HL-60/S4 (cell line): Measurements from ENCODE around the gene OSBPL3.
"Not testable (repeated sequence)": the region's sequence is repeated elsewhere in the genome, so short reads cannot be mapped to it uniquely, and the experiment has no call there.

Source experiments
- in situ Hi-C: fragments of 300-500 bp; cut with MboI; formaldehyde crosslinking; loops from 2 replicates; pipeline ENCODE4 v1.14.3; 2022; ENCODE audit warnings: low sequenced_read_pairs

The OSBPL3 gene

GRCh38 chr7:24802300-24802699 is 177.7 kb downstream of the OSBPL3 start:
- in situ Hi-C loops, result loop anchor here (10.0 kb wide), 1 partner anchor 293 kb away; no protein-coding TSS in a partner anchor

- in situ Hi-C loops, result loop anchor here (10.0 kb wide), 1 partner anchor 293 kb away; no protein-coding TSS in a partner anchor
Measured at GRCh38 chr7:24801883-24802282, 178.1 kb downstream of the OSBPL3 start.

- in situ Hi-C loops, result loop anchor here (10.0 kb wide), 1 partner anchor 294 kb away; no protein-coding TSS in a partner anchor
Measured at GRCh38 chr7:24800667-24801066, 179.3 kb downstream of the OSBPL3 start.

- in situ Hi-C loops, result loop anchor here (10.0 kb wide), 1 partner anchor 295 kb away; no protein-coding TSS in a partner anchor
Measured at GRCh38 chr7:24800073-24800472, 179.9 kb downstream of the OSBPL3 start.

- in situ Hi-C loops, result no loop called here
Measured at GRCh38 chr7:24799506-24799905, 180.5 kb downstream of the OSBPL3 start.

GRCh38 chr7:24798261-24798660 is 181.7 kb downstream of the OSBPL3 start:
- in situ Hi-C loops, result no loop called here

- in situ Hi-C loops, result no loop called here
Measured at GRCh38 chr7:24797270-24797669, 182.7 kb downstream of the OSBPL3 start.

GRCh38 chr7:24795407-24795767 is 184.6 kb downstream of the OSBPL3 start:
- in situ Hi-C loops, result no loop called here

GRCh38 chr7:24794751-24795406 is 185.1 kb downstream of the OSBPL3 start:
- in situ Hi-C loops, result not testable (repeated sequence)

- in situ Hi-C loops, result no loop called here
Measured at GRCh38 chr7:24793982-24794648, 185.9 kb downstream of the OSBPL3 start.

- in situ Hi-C loops, result no loop called here
Measured at GRCh38 chr7:24788961-24789576, 190.9 kb downstream of the OSBPL3 start.

- in situ Hi-C loops, result no loop called here
Measured at GRCh38 chr7:24788075-24788474, 191.9 kb downstream of the OSBPL3 start.

GRCh38 chr7:24786941-24787340 is 193.0 kb downstream of the OSBPL3 start:
- in situ Hi-C loops, result no loop called here

GRCh38 chr7:24786306-24786705 is 193.7 kb downstream of the OSBPL3 start:
- in situ Hi-C loops, result no loop called here

GRCh38 chr7:24784277-24784676 is 195.7 kb downstream of the OSBPL3 start:
- in situ Hi-C loops, result no loop called here

- in situ Hi-C loops, result no loop called here
Measured at GRCh38 chr7:24783698-24784097, 196.3 kb downstream of the OSBPL3 start.

- in situ Hi-C loops, result no loop called here
Measured at GRCh38 chr7:24781106-24781505, 198.9 kb downstream of the OSBPL3 start.

GRCh38 chr7:24779283-24779655 is 200.7 kb downstream of the OSBPL3 start:
- in situ Hi-C loops, result no loop called here

- in situ Hi-C loops, result no loop called here
Measured at GRCh38 chr7:24778543-24779282, 201.3 kb downstream of the OSBPL3 start.

GRCh38 chr7:24777806-24778205 is 202.2 kb downstream of the OSBPL3 start:
- in situ Hi-C loops, result no loop called here

- in situ Hi-C loops, result no loop called here
Measured at GRCh38 chr7:24773646-24774045, 206.3 kb downstream of the OSBPL3 start.
